ENCODE measurements around the gene GNB1L.

Gene GNB1L

DNA sequence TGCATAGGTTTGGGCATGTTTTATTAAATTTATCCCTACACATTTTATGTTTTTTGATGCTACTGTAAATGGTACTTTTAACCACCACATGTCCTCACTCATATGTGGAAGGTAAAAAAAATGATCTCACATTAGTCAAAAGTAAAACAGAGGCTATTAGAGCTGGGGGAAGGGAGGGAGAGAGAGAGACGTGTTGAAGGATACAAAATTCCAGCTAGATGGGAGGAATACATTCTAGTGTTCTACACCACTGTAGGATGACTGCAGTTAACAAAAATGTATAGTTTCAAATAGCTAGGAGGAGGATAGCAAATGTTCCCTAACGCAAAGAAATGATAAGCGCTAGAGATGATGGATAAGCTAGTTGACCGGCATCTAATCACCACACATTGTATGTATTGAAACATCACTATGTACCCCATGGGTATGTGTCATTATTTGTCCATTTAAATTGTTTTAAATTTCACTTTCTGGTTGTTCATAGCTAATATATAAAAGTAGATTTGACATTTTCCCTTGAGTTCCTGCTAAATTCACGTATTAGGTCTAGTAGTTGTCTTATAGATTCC lies 9.9 kb upstream of the GNB1L start:
- no peak overlapping the region for H3K27ac ChIP-seq (replicated peaks)
- DNase-seq (ENCODE audit: low read depth in 1 of 2, low spot score in 1 of 2): no peak
- H3K4me3 ChIP-seq (replicated peaks; ENCODE audit: insufficient read depth, low read length): no peak overlapping the region
- no peaks in the 10 kb centered on the region for H3K27me3 ChIP-seq (ENCODE audit: insufficient read depth, poor library complexity, severe bottlenecking)
- TF ChIP-seq POLR2AphosphoS5 (IDR thresholded peaks at IDR 0.05; ENCODE audit: low read depth) (no peak), GABPA (IDR thresholded peaks at IDR 0.05; ENCODE audit: low read depth) (no peak), SPI1 (IDR thresholded peaks at IDR 0.05; ENCODE audit: borderline replicate concordance, low read depth) (no peak)
- TF ChIP-seq, protein P1, sequence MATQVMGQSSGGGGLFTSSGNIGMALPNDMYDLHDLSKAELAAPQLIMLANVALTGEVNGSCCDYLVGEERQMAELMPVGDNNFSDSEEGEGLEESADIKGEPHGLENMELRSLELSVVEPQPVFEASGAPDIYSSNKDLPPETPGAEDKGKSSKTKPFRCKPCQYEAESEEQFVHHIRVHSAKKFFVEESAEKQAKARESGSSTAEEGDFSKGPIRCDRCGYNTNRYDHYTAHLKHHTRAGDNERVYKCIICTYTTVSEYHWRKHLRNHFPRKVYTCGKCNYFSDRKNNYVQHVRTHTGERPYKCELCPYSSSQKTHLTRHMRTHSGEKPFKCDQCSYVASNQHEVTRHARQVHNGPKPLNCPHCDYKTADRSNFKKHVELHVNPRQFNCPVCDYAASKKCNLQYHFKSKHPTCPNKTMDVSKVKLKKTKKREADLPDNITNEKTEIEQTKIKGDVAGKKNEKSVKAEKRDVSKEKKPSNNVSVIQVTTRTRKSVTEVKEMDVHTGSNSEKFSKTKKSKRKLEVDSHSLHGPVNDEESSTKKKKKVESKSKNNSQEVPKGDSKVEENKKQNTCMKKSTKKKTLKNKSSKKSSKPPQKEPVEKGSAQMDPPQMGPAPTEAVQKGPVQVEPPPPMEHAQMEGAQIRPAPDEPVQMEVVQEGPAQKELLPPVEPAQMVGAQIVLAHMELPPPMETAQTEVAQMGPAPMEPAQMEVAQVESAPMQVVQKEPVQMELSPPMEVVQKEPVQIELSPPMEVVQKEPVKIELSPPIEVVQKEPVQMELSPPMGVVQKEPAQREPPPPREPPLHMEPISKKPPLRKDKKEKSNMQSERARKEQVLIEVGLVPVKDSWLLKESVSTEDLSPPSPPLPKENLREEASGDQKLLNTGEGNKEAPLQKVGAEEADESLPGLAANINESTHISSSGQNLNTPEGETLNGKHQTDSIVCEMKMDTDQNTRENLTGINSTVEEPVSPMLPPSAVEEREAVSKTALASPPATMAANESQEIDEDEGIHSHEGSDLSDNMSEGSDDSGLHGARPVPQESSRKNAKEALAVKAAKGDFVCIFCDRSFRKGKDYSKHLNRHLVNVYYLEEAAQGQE (IDR thresholded peaks at IDR 0.05; ENCODE audit: insufficient replicate concordance, low read depth): no peak
- TF ChIP-seq, protein P2, sequence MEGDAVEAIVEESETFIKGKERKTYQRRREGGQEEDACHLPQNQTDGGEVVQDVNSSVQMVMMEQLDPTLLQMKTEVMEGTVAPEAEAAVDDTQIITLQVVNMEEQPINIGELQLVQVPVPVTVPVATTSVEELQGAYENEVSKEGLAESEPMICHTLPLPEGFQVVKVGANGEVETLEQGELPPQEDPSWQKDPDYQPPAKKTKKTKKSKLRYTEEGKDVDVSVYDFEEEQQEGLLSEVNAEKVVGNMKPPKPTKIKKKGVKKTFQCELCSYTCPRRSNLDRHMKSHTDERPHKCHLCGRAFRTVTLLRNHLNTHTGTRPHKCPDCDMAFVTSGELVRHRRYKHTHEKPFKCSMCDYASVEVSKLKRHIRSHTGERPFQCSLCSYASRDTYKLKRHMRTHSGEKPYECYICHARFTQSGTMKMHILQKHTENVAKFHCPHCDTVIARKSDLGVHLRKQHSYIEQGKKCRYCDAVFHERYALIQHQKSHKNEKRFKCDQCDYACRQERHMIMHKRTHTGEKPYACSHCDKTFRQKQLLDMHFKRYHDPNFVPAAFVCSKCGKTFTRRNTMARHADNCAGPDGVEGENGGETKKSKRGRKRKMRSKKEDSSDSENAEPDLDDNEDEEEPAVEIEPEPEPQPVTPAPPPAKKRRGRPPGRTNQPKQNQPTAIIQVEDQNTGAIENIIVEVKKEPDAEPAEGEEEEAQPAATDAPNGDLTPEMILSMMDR (IDR thresholded peaks at IDR 0.05; ENCODE audit: insufficient read depth, low read length): no peak

DNA sequence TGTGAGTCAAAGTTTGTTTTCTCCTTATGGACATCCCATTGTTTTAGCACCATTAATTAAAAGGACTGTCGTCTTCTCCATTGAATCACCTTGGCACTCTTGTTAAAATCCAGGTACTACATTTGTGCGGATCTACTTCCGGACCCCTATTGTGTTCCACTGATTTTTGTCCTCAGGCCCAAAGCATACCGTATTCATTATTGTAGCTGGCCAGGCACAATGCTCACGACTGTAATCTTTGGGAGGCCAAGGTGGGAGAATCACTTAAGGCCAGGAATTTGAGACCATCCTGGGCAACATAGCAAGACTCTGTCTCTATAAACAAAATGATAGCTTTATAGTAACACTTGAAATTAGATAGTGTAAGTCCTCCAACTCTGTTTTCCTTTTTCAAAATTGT lies 8.9 kb upstream of the GNB1L start:
- H3K27me3 ChIP-seq (ENCODE audit: insufficient read depth, poor library complexity, severe bottlenecking): no peaks in the 10 kb centered on the region
- H3K4me3 ChIP-seq (replicated peaks; ENCODE audit: insufficient read depth, low read length): no peak overlapping the region
- TF ChIP-seq, protein P2 (IDR thresholded peaks at IDR 0.05; ENCODE audit: insufficient read depth, low read length): no peak
- TF ChIP-seq SPI1 (IDR thresholded peaks at IDR 0.05; ENCODE audit: borderline replicate concordance, low read depth) (no peak), GABPA (IDR thresholded peaks at IDR 0.05; ENCODE audit: low read depth) (no peak), POLR2AphosphoS5 (IDR thresholded peaks at IDR 0.05; ENCODE audit: low read depth) (no peak)
- TF ChIP-seq, protein P1 (IDR thresholded peaks at IDR 0.05; ENCODE audit: insufficient replicate concordance, low read depth): no peak
- no peak overlapping the region for H3K27ac ChIP-seq (replicated peaks)
- DNase-seq (ENCODE audit: low read depth in 1 of 2, low spot score in 1 of 2): no peak

DNA sequence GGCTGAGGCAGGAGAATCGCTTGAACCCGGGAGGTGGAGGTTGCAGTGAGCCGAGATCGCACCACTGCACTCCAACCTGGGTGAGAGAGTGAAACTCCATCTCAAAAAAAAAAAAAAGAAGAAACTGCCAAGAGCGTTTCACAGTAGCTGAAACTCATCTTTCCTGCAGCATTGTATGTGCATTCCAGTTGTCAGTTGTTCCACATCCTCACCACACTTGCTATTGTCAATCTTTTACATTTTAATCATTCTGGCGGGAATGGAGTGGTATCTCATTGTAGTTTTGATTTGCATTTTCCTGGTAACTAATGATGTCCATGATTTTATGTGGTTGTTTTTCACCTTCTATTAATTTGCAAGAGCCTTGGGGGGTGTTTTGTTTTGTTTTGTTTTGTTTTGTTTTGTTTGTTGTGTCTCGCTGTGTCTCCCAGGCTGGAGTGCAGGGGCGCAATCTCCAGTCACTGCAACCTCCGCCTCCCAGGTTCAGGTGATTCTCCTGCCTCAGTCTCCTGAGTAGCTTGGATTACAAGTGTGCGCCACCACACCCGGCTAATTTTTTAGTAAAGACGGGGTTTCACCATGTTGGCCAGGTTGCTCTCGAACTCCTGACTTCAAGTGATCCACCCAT lies 8.1 kb upstream of the GNB1L start:
- no peak for DNase-seq (ENCODE audit: low read depth in 1 of 2, low spot score in 1 of 2)
- no peak for TF ChIP-seq SPI1 (IDR thresholded peaks at IDR 0.05; ENCODE audit: borderline replicate concordance, low read depth)
- no peak for TF ChIP-seq GABPA (IDR thresholded peaks at IDR 0.05; ENCODE audit: low read depth)
- TF ChIP-seq, protein P2 (IDR thresholded peaks at IDR 0.05; ENCODE audit: insufficient read depth, low read length): no peak
- no peak for TF ChIP-seq POLR2AphosphoS5 (IDR thresholded peaks at IDR 0.05; ENCODE audit: low read depth)
- TF ChIP-seq, protein P1 (IDR thresholded peaks at IDR 0.05; ENCODE audit: insufficient replicate concordance, low read depth): no peak
- H3K4me3 ChIP-seq (replicated peaks; ENCODE audit: insufficient read depth, low read length): no peak overlapping the region
- H3K27me3 ChIP-seq (ENCODE audit: insufficient read depth, poor library complexity, severe bottlenecking): no peaks in the 10 kb centered on the region
- no peak overlapping the region for H3K27ac ChIP-seq (replicated peaks)
